ENCODE measurements around the gene DTHD1.

Gene DTHD1

GRCh38 chr4:36273276-36273675 is 8.1 kb upstream of the DTHD1 start:
- no peak for DNase-seq

GRCh38 chr4:36274158-36274557 is 7.3 kb upstream of the DTHD1 start:
- DNase-seq = no peak

GRCh38 chr4:36277533-36277932 is 3.9 kb upstream of the DTHD1 start:
- no peak for DNase-seq

- no peak for DNase-seq
Observed at GRCh38 chr4:36278789-36279188, 2.6 kb upstream of the DTHD1 start.

- DNase-seq = no peak
Observed at GRCh38 chr4:36280555-36280954, 861 bp upstream of the DTHD1 start.

- no peak for DNase-seq
Observed at GRCh38 chr4:36282503-36283030, 1.2 kb downstream of the DTHD1 start.

GRCh38 chr4:36283912-36284465 is 2.6 kb downstream of the DTHD1 start:
- no peak for DNase-seq

- DNase-seq = no peak
Observed at GRCh38 chr4:36285784-36286480, 4.5 kb downstream of the DTHD1 start.

- DNase-seq = no peak
Observed at GRCh38 chr4:36286481-36286871, 5.1 kb downstream of the DTHD1 start.

- no peak for DNase-seq
Observed at GRCh38 chr4:36288731-36289426, 7.5 kb downstream of the DTHD1 start.

- DNase-seq = no peak
Observed at GRCh38 chr4:36290641-36291040, 9.2 kb downstream of the DTHD1 start.

- DNase-seq = no peak
Observed at GRCh38 chr4:36292556-36293188, 11.3 kb downstream of the DTHD1 start.

GRCh38 chr4:36301127-36301526 is 19.7 kb downstream of the DTHD1 start:
- no peak for DNase-seq

GRCh38 chr4:36303426-36304137 is 22.2 kb downstream of the DTHD1 start:
- DNase-seq = no peak

- DNase-seq = no peak
Observed at GRCh38 chr4:36304138-36304681, 22.8 kb downstream of the DTHD1 start.

- no peak for DNase-seq
Observed at GRCh38 chr4:36308150-36308549, 26.7 kb downstream of the DTHD1 start.

- no peak for DNase-seq
Observed at GRCh38 chr4:36310216-36310615, 28.8 kb downstream of the DTHD1 start.

GRCh38 chr4:36310793-36311192 is 29.4 kb downstream of the DTHD1 start:
- DNase-seq = no peak

GRCh38 chr4:36312511-36312910 is 31.1 kb downstream of the DTHD1 start:
- DNase-seq = no peak

- DNase-seq = no peak
Observed at GRCh38 chr4:36313301-36313700, 31.9 kb downstream of the DTHD1 start.

- no peak for DNase-seq
Observed at GRCh38 chr4:36313703-36314102, 32.3 kb downstream of the DTHD1 start.

GRCh38 chr4:36316607-36317006 is 35.2 kb downstream of the DTHD1 start:
- DNase-seq = no peak

GRCh38 chr4:36317721-36318120 is 36.3 kb downstream of the DTHD1 start:
- no peak for DNase-seq

Measured in activated CD8-positive, alpha-beta memory T cell treated with anti-CD3 and anti-CD28 coated beads, Interleukin-2, amount 50 U/mL, for 48 hours (primary cell).